GM03348 (cell line): ENCODE data around the gene TUBB1.

Source experiments
- DNase-seq: peaks from one replicate; pipeline ENCODE4 v3.0.0; 2012; ENCODE audit warnings: low spot score

TUBB1 gene

GRCh38 chr20:58990651-58991445, 28.4 kb upstream of the TUBB1 start:
- no peak for DNase-seq

GRCh38 chr20:58991715-58992114, 27.5 kb upstream of the TUBB1 start:
- no peak for DNase-seq

GRCh38 chr20:58992911-58993310, 26.3 kb upstream of the TUBB1 start:
- no peak for DNase-seq

GRCh38 chr20:58993332-58994248, 25.6 kb upstream of the TUBB1 start:
- DNase-seq = no peak

GRCh38 chr20:58994390-58995159, 24.7 kb upstream of the TUBB1 start:
- no peak for DNase-seq

GRCh38 chr20:58995461-58996225, 23.6 kb upstream of the TUBB1 start:
- no peak for DNase-seq

- no peak for DNase-seq
Observed at GRCh38 chr20:58996226-58996611, 23.0 kb upstream of the TUBB1 start.

GRCh38 chr20:58997141-58997770, 22.0 kb upstream of the TUBB1 start:
- DNase-seq = no peak

- no peak for DNase-seq
Observed at GRCh38 chr20:58998656-58999055, 20.6 kb upstream of the TUBB1 start.

DNA sequence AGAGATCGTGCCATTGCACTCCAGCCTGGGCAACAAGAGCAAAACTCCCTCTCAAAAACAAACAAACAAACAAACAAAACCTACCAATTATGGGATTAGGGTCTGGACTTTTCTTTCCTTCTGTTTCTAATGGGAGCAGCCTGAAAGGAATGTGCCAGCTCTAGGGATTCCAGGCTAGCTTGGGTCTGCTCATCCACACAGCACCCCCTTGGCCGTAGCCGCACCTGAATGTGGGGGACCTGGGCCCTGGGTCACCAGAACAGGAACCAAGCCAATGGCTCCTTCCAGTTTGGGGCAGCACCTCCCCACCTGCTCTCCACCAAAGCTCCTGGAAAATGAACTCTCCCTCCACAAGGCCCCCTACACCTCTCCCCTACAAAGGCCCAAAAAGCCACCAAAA, 18.9 kb upstream of the TUBB1 start:
- DNase-seq = no peak

- DNase-seq = no peak
Observed at GRCh38 chr20:59001068-59001448, 18.2 kb upstream of the TUBB1 start.

DNA sequence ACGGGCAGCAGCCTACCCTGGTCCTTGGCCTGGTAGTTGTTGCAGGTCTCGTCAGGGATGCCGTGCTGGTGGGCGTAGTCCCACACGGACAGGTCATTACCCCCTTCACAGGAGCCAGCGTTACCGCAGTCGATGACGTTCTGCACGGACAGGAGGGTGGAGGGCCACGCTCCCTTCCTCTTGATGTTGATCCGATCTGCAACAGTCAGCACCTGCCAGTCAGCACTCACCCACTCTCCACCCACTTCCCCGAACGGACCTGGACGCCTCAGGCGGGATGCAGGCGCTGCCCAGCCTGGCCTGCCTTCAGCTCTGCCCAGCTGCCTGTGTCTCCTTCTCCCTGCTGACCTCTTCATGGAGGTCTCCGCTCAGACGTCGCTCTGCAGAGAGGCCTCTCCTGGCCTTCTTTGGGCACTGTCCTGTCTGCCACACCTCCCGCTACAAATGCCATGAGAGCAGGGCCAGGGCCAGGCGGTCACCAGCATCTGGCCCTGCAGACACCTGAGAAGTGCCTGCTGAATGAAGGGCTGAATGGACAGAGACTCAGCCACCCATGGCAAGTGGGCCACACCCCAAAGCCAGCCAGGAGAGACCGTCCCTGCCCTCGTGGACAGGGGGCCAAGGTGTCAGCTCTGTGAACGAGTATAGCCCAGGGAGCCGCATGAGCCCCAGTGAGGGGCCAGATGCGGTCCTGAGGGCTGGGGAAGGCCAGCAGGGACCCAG, 17.6 kb upstream of the TUBB1 start:
- DNase-seq = no peak

DNA sequence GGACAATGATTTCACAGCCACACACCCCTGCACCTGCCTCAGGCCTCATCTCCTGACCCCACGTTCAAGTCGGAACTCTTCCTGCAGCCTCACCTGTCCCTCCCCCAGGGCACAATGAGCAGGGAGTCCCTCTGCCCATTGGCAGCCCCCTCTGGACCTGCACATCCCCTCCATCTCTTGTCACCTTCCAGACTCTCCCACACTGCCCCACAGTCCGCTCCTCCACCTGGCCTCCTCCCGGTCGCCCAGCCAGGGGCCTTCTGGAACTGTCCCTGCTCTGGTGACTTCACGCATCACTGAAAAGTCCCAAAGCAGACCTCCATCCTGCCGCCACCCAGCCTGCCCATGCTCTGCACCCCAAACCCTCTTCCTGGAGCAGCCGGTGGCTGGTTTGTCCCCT, 16.8 kb upstream of the TUBB1 start:
- no peak for DNase-seq

GRCh38 chr20:59002874-59003399, 16.3 kb upstream of the TUBB1 start:
- no peak for DNase-seq

- no peak for DNase-seq
Observed at GRCh38 chr20:59003836-59004492, 15.3 kb upstream of the TUBB1 start.

- no peak for DNase-seq
Observed at GRCh38 chr20:59004493-59004762, 14.8 kb upstream of the TUBB1 start.

DNA sequence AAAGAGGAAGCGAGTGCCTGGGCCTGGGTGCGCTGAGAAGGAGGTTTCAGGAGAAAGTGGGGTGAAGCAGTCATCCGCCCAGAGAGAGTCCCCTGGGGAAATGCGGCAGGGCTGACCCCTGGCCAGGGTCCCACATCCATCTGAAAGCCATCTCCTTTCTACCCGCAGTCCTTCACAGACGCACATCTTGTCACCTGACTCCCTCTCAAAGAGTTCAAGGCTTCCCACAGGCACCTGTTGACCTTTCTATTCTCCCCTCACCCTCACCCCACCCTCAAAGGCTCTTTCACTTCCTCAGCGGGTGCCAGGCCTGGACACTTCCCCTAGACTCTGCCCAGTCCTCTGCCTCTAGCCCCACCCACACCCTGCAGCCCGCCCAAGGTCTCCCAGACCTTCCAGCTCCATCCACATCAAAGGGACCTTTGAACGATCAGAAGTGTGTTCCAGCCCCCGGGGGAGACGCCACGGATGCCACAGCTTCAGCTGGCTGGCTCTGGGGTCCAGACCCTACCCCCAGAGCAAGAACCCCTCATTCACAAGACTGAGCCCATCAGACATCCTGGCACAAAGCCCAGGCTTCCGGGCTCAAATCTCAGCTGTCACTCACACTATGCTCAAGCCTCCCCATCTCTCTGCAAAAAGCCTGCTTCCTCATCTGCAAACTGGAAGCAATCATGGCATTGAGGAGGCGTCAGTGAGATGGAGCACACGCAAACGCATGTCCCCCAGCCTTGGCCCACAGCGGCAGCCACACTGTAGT, 14.3 kb upstream of the TUBB1 start:
- no peak for DNase-seq

DNA sequence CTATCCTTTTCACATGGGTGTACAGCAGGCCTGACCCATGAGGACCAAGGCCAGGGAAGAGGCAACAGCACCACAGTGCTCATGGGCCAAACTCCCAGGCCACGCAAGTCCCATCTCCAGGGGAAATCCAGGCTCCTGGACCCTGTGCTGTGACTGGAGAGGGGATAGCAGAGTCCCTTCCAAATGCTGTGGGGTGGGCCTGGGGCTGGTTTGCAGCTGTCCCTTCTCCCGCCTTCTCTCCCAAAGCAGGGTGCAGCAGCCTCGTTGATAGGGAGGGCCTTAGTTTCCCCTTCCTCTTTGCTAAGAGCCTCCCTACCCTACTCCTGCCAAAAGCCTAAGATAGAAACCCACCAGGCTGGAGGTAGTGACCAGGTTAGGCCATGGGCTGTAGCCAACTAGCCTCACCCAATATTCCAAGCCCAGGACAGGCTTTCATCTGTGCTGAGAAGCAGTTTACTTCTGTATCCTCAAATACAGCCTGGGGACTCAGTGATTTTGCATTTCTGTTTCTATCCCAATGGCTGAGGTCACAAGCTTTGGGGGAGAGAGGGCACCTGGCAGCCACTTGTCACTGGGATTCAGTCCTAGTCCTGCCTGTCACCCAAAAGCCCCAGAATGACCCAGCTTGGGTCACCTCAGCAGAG, 13.6 kb upstream of the TUBB1 start:
- no peak for DNase-seq
